Activated B cell treated with CpG ODN at 0.5 μM for 24 hours (primary cell): ENCODE data around the gene TCF25. TPM values are rescaled to one million over a fixed set of nuclear protein-coding genes. Genes with fewer than 3 reads are reported as not detected.

Experiments used
- ATAC-seq: fragments of 200-7000 bp; cut with Tn5 transposase; one replicate; pipeline ENCODE4 v1.10.0; 2021; ENCODE audit warnings: low read depth, mild to moderate bottlenecking, moderate library complexity
- CTCF ChIA-PET: fragments of 350-600 bp; sonication (Branson Sonifier 250); formaldehyde crosslinking; loops from one replicate; lab custom pipeline; 2021; ENCODE audit warnings: antibody characterized with exemption; lab: Charles Lee
- POLR2A ChIA-PET: fragments of 350-600 bp; sonication (Branson Sonifier 250); formaldehyde crosslinking; loops from one replicate; lab custom pipeline; 2021; ENCODE audit warnings: antibody characterized with exemption; lab: Charles Lee
- DNase-seq: peaks from one replicate; pipeline ENCODE4 v3.0.0; 2022
- H3K27ac Mint-ChIP-seq: one replicate; pipeline ENCODE4 v1.8.0; 2020; ENCODE audit warnings: mixed read lengths
- H3K27me3 Mint-ChIP-seq: one replicate; pipeline ENCODE4 v1.8.0; 2021; ENCODE audit warnings: mixed read lengths
- H3K36me3 Mint-ChIP-seq: one replicate; pipeline ENCODE4 v1.8.0; 2021; ENCODE audit warnings: low read depth, mixed read lengths
- H3K4me1 Mint-ChIP-seq: one replicate; pipeline ENCODE4 v1.8.0; 2021; ENCODE audit warnings: mixed read lengths
- H3K4me3 Mint-ChIP-seq: one replicate; pipeline ENCODE4 v1.8.0; 2020; ENCODE audit warnings: mild to moderate bottlenecking, mixed read lengths
- H3K9me3 Mint-ChIP-seq: one replicate; pipeline ENCODE4 v1.8.0; 2020; ENCODE audit warnings: mixed read lengths
- CTCF ChIP-seq: fragments of 200-600 bp; IDR thresholded peaks from one replicate; pipeline ENCODE4 v1.8.0; 2022; ENCODE audit warnings: antibody characterized with exemption, mild to moderate bottlenecking
- intact Hi-C: fragments of 100-400 bp; cut with micrococcal nuclease; formaldehyde crosslinking; loops from one replicate; pipeline ENCODE4 v1.15.1; 2024
- total RNA-seq: library from RNA; stranded (reverse); gene quantifications from 2 replicates; pipeline ENCODE4 v1.2.3, GENCODE V29; 2022

The TCF25 gene
- total RNA-seq, 1 donor from 2014 or later, result 273 TPM

DNA sequence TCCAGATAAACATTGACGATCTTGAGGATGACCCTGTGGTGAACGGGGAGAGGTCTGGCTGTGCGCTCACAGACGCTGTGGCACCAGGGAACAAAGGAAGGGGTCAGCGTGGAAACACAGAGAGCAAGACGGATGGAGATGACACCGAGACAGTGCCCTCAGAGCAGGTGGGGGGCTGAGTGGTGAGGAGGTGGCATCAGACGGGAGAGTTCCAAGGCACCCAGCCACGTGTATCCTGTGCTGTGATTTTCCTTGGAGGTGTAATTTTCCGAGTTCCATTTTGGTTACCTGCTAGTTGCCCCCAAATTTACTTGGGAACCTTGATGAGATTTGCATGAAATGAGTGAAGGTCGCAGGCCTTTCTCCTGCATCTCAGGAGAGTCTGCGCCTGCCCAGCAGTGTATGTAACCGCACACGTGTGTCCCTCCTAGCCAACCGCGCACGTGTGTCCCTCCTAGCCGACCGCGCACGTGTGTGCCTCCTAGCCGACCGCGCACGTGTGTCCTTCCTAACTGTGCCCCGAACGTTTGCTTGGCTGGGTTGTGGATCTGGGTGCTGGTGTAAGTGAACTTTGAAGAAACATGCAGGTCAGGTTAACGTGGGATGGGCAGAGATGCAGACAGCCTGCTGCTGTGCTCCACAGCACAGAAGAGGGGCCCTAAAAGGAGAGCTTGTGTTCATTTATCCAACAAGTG lies 10.1 kb downstream of the TCF25 start:
- H3K27ac Mint-ChIP-seq, result no peak overlapping the region
- no peaks in the 10 kb centered on the region for H3K27me3 Mint-ChIP-seq
- H3K9me3 Mint-ChIP-seq, result no peaks in the 10 kb centered on the region
- intact Hi-C loops, result no loop called here
- CTCF ChIA-PET, result no interaction called here
- DNase-seq, result no peak
- no peak for ATAC-seq
- TF ChIP-seq CTCF, result no peak
- H3K36me3 Mint-ChIP-seq, result peaks cover 68% of the 10 kb centered on the region
- H3K4me3 Mint-ChIP-seq, result no peak overlapping the region
- H3K4me1 Mint-ChIP-seq, result no peaks in the 10 kb centered on the region
- POLR2A ChIA-PET, result no interaction called here

GRCh38 chr16:89884041-89884421 lies 10.6 kb downstream of the TCF25 start:
- Mint-ChIP-seq H3K4me1 (no peaks in the 10 kb centered on the region), H3K27ac (no peak overlapping the region), H3K27me3 (no peaks in the 10 kb centered on the region), H3K36me3 (peaks cover 67% of the 10 kb centered on the region), H3K9me3 (no peaks in the 10 kb centered on the region), H3K4me3 (no peak overlapping the region)
- intact Hi-C loops, result no loop called here
- POLR2A ChIA-PET, result no interaction called here
- ATAC-seq, result no peak
- no peak for DNase-seq
- CTCF ChIA-PET, result no interaction called here
- TF ChIP-seq CTCF, result no peak

- ChIA-PET CTCF (interaction anchor here (2.2 kb wide), 1 partner anchor 22 kb away, joined by 8 read pairs; no protein-coding TSS in a partner anchor), POLR2A (interaction anchor here (0.5 to 1.6 kb wide), 2 partner anchors 14 to 627 kb away, joined by 6 to 7 read pairs; partner anchors contain the start of gene TCF25)
- H3K9me3 Mint-ChIP-seq, result no peaks in the 10 kb centered on the region
- H3K4me3 Mint-ChIP-seq, result no peak overlapping the region
- H3K36me3 Mint-ChIP-seq, result peaks cover 78% of the 10 kb centered on the region
- intact Hi-C loops, result no loop called here
- TF ChIP-seq CTCF, result no peak
- no peaks in the 10 kb centered on the region for H3K27me3 Mint-ChIP-seq
- no peaks in the 10 kb centered on the region for H3K4me1 Mint-ChIP-seq
- no peak for ATAC-seq
- no peak overlapping the region for H3K27ac Mint-ChIP-seq
- DNase-seq, result no peak
Observed at GRCh38 chr16:89887243-89887642, 13.9 kb downstream of the TCF25 start.

GRCh38 chr16:89890200-89890599 lies 16.8 kb downstream of the TCF25 start:
- Mint-ChIP-seq H3K27ac (no peak overlapping the region), H3K27me3 (no peaks in the 10 kb centered on the region), H3K9me3 (no peaks in the 10 kb centered on the region), H3K4me3 (no peak overlapping the region), H3K4me1 (no peaks in the 10 kb centered on the region), H3K36me3 (peaks cover 81% of the 10 kb centered on the region)
- CTCF ChIA-PET, result no interaction called here
- intact Hi-C loops, result no loop called here
- ATAC-seq (no peak), DNase-seq (no peak)
- POLR2A ChIA-PET, result no interaction called here
- TF ChIP-seq CTCF, result no peak

GRCh38 chr16:89890886-89891657 lies 17.7 kb downstream of the TCF25 start:
- H3K9me3 Mint-ChIP-seq, result no peaks in the 10 kb centered on the region
- H3K4me3 Mint-ChIP-seq, result no peak overlapping the region
- no peaks in the 10 kb centered on the region for H3K27me3 Mint-ChIP-seq
- DNase-seq (no peak), ATAC-seq (no peak)
- ChIA-PET CTCF (no interaction called here), POLR2A (no interaction called here)
- H3K36me3 Mint-ChIP-seq, result peaks cover 81% of the 10 kb centered on the region
- no peak overlapping the region for H3K27ac Mint-ChIP-seq
- intact Hi-C loops, result no loop called here
- TF ChIP-seq CTCF, result no peak
- no peaks in the 10 kb centered on the region for H3K4me1 Mint-ChIP-seq
